GM19395 (cell line): ENCODE measurements around the gene OPTC.
"Not testable (repeated sequence)": the region's sequence is repeated elsewhere in the genome, so short reads cannot be mapped to it uniquely, and the experiment has no call there.

Experiments
- ATAC-seq: cut with Tn5 transposase; IDR thresholded peaks from one replicate; pipeline ENCODE4 v1.9.1; 2021; ENCODE audit warnings: mild to moderate bottlenecking, moderate library complexity; ENCODE audit not compliant: unreplicated experiment

Gene OPTC

DNA sequence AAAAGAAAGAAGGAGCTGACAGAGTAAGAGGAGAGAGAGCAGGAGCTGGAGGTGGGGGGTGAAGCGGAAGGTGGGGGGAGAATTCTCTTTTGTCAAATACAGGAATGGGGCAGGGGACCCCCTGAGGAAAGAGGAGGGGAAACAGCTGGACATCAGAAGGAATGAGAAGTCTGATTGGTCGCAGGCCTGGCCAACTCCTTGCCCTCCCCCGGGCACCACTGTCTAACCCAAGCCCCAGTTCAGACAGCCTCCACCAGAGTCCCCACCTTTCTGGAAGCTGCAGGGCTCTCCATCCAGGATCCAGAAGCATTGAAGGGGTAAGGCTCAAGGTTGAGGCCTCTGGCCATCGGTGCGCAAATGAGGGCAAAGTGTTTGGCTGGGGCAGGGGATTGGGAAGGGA is at the start of gene OPTC:
TSS of gene OPTC (plus strand) at position 253 of the 400 bp plus-strand sequence. CDS start 1,853 bp downstream, outside the sequence.
- ATAC-seq = no peak

DNA sequence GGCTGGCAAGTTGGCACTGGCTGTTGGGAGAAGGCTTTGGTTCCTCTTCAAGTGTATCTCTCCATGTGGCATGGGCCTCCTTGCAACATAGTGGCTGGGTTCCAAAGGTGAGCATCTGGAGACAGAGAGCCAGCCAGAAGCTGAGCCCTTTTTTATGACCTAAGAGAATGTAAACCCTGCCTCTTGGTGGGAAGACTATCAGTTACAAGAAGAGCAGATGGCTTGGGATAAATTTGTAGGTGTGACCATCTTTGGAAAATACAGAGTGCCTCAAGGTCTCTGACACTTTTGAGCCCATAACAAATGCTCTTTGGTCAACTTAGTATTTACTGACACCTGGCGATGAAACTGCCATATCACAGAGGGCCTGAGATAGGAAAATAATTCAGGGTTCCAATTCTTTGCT is 49.8 kb upstream of the OPTC start:
- ATAC-seq = no peak

DNA sequence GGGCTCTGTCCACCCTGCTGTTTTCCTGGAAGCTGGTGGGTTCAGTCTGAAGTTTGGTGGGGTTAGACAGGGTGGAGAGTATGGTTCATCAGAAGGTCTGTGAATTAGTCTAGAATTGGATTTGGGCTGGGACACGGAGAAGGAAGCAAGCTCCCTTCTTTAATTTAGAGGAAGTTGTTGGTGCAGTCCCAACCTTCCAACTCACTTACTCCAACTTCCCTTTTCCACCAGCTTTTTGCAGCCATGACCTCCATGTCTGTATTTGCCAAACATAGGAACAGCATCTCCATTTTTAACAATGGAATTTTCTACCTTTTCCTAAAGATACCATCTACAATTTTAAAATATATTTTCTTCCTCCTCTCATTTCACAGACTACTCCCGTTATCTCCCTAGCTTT is 46.8 kb upstream of the OPTC start:
- no peak for ATAC-seq

GRCh38 chr1:203447598-203447997 is 46.4 kb upstream of the OPTC start:
- not testable (repeated sequence) for ATAC-seq

DNA sequence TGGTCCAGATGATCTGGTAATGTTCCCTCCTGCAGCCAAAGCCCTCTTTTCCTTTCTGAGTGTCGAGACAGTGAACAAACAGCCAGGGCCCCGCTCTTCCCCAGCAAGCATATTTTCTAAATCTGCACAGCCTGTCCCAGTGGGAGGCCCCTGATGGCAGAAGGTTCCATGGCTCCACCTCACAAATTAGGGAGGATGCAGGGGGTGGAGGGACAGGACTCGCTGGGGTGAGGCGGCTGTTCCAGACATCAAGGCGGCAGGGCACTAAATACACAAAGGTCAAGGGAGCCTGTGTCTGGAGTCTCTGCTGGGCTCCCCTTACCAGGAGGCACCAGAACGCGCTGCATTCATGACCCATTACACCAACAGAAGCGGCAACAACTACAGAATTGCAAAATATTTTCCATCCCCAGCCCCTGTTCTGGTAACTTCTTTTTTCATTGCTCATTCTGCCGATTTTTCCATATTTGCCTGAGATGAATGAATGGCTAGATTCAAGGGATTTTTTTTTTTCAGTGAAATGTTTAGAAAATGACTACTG is 45.4 kb upstream of the OPTC start:
- ATAC-seq = no peak

DNA sequence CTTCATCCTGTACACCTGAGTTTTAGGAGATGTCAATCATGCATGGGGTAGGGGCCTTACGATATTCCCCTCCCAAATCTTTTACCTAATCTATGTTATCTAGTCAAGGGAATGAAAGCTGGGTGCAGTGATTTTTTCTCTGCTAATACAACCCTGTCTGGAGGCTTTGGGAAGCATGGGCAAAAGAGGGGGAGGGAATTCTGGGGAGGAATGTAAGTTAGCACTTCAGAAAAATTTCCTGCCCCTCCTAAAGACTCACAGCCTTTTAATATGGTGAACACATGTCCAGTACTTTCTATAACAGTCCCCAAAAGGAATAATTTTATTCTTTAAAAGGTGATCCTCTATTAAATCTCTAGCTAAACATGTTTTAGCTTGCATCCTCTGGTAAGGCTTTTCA is 44.0 kb upstream of the OPTC start:
- ATAC-seq = no peak

DNA sequence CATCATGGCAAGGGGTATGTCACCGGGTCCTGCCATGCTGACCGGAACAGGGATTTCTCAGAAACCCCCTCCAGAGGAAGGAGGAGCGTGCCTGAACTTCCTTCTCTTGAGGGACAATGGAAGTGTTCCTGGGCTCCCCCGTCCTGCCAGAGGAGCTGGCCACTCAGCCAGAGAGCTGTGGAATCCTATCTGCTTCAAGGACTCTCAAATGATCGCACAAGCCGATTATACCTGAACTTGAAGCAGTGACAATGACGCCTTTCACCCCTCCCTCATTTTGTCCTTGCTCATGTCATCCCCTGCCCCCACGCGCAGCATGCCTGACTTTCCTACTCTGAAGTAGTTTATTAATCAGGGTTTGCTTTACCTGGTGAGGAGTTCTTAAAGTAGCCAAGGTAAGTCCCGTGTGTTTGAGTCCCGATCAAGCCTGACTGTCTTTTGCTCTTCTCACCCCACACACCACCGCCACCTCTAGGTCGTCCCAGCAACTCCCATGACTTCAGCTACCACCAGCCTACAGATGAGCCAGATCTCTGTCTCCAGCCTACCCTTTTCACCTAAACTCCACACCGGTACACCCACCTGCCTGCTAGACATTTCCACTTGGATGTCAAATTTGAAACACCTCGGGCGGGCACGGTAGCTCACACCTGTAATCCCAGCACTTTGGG is 43.3 kb upstream of the OPTC start:
- ATAC-seq = no peak

- ATAC-seq = no peak
These were observed 41.8 kb upstream of the OPTC start for GRCh38 chr1:203451836-203452784.

DNA sequence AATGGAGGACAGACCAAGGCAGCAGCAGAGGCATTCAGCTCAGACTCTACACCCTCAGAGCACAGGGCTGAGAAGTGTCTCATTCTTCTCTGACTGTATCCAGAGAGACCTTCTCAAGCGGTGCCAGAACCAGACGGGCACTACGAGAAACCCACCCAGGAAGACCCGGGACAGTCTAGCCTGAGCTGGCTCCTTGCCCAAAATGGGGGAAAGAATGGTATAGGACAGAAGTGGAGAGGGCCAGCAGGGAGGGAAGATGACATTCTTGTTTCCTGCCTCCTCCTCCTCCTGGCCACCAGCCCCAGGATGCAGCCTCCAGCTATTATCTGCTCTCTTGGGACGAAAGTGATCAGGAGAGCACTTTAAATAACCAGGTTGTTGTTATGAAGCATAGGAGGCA is 40.9 kb upstream of the OPTC start:
- no peak for ATAC-seq

- ATAC-seq = no peak
These were observed 40.3 kb upstream of the OPTC start for GRCh38 chr1:203453616-203454015.

- no peak for ATAC-seq
These were observed 38.9 kb upstream of the OPTC start for GRCh38 chr1:203454986-203455471.

- ATAC-seq = no peak
These were observed 38.2 kb upstream of the OPTC start for GRCh38 chr1:203455706-203456105.

GRCh38 chr1:203456577-203456976 is 37.4 kb upstream of the OPTC start:
- ATAC-seq = no peak

DNA sequence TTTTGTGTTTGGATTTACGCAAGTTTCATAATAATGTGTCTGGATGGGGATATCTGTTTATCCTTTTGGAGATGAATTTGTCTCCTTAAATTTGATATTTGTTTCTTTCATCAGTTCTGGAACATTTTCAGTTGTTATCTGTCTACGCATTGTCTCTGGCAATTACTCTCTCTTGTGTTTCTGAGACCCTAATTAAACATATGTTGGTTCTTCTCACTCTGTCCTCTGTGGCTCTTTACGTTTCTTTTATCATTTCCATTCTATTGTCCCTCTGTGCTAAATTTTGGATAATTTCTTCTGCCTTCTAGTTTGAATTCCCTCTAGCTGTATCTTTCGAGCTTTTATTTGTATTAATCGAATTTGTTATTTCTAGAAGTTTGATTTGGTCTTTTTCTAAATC is 35.9 kb upstream of the OPTC start:
- ATAC-seq = no peak

GRCh38 chr1:203459671-203460201 is 34.2 kb upstream of the OPTC start:
- no peak for ATAC-seq

- ATAC-seq = no peak
These were observed 32.2 kb upstream of the OPTC start for GRCh38 chr1:203461717-203462116.

DNA sequence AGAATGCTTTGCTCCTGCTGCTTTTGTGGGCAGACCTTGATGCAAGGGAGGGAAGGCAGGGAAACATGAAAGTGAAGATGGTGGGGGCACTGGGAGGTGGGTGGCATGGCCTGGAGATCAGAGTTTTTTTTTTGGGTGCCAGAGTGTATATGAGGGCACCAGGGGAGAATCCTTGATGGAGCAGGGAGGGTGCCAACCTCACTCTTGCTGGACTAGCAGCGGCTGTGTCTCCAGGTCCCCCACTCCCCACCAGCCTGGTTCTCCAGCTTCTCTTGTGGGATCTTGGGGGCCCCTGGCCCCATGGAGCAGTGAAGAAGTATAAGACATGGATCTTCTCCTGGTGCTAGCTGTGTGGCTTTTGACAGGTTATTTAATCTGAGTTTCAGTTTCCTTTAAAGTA is 31.8 kb upstream of the OPTC start:
- no peak for ATAC-seq

DNA sequence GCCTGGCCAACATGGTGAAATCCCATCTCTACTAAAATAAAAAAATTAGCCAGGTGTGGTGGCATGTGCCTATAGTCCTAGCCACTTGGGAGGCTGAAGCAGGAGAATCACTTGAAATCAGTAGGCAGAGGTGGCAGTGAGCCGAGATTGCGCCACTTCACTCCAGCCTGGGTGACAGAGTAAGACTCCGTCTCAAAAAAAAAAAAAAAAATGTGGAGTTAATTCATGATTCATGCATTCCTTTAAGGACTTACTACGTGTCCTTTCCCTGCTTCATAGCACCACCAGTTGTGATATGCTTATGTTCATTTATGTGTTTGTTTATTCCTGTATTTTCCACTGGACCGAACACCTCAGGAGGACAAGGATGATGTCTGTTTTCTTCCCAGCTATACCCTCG is 31.1 kb upstream of the OPTC start:
- no peak for ATAC-seq

DNA sequence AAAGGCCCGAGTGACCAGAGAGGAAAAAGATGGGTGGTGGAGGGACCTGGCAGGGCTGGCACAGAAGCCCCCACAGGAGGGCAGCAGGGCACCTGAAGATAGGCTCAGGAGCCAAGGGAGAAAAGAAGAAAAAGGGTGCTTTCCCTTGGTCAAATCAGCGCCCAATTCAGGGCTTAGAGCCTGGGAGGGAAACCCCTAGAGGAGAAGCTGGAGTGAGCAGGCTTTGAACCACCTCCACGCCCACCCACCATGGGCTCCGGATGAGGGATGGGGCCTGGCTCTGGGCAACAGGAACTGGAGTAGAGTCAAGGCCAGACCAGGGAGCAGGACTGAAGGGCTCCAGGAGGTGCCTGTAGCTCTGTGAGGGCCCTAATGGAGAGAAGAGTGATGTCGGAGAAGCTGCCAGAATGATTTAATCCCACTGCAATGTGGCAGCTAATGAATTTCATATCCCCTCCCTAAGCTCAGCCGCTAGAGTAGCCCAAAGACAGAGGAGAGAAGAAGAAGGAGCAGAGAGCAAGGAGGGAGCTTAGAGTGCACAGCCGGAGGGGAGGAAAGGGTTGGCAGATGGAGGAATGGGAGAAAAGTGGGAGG is 30.4 kb upstream of the OPTC start:
- no peak for ATAC-seq

- ATAC-seq = no peak
These were observed 29.7 kb upstream of the OPTC start for GRCh38 chr1:203464226-203464625.

GRCh38 chr1:203464743-203465142 is 29.2 kb upstream of the OPTC start:
- no peak for ATAC-seq
